AG10803 (cell line): Measurements from ENCODE around the gene PERP.

ENCODE experiments used
- DNase-seq: peaks from one replicate; pipeline ENCODE4 v3.0.0; 2010; ENCODE audit warnings: low read depth
- H3K4me3 ChIP-seq: 2 replicates; pipeline ENCODE4 v1.5.1; 2011; ENCODE audit warnings: mild to moderate bottlenecking, low read length, control low read depth
- TF ChIP-seq, protein P1 (sequence below): conservative IDR thresholded peaks from 2 replicates; pipeline ENCODE4 v1.5.1; 2011; ENCODE audit warnings: mild to moderate bottlenecking, low read length, control low read depth, inconsistent platforms

Gene PERP

DNA sequence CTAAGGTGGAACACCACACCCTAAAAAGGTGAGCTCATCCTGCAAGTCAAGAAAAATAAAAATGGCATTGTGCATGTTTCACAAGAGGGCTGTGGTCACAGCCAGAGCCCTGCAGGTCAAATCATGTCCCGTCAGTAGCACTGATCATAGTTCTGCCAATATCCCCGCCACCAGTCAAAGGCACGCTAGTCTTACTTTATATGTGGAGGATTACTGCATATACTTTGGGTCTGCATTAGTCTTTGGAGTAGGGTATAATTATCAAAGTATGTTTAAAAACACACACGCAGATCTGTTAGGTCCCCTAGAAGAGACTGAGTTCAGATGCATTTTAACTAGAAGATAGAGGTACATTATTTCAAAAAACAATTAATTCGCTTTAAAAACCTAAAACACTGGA, 1.8 kb downstream of the PERP start:
- TF ChIP-seq, protein P1, sequence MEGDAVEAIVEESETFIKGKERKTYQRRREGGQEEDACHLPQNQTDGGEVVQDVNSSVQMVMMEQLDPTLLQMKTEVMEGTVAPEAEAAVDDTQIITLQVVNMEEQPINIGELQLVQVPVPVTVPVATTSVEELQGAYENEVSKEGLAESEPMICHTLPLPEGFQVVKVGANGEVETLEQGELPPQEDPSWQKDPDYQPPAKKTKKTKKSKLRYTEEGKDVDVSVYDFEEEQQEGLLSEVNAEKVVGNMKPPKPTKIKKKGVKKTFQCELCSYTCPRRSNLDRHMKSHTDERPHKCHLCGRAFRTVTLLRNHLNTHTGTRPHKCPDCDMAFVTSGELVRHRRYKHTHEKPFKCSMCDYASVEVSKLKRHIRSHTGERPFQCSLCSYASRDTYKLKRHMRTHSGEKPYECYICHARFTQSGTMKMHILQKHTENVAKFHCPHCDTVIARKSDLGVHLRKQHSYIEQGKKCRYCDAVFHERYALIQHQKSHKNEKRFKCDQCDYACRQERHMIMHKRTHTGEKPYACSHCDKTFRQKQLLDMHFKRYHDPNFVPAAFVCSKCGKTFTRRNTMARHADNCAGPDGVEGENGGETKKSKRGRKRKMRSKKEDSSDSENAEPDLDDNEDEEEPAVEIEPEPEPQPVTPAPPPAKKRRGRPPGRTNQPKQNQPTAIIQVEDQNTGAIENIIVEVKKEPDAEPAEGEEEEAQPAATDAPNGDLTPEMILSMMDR, result no peak
- no peak for DNase-seq
- H3K4me3 ChIP-seq, result no peak overlapping the region

DNA sequence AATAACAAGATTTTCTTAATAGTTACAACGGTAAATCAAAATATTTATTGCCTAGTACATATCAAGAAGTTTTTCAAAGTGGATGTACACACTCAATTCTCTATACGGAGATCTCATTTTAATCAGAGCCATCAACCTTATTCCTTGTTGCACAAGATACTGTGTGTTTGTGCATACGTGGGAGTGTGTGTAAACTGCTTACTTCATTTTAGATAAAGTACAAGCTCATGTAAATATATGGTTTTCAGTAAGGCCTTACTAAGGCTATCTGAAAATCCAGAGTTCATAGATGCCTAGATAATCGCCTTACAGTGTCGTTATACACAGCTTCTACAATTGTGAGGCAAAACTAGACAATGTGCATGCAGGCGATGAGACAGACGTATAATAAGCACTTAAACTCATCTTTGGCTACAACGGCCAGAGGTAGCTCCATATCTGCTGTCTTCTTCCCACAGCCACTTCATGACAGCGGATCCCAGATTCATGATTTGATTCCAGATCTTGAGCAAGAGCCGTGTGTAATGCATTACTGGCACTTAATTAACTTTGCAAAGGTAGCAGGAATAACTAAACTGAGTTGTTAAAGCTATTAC, 2.5 kb downstream of the PERP start:
- no peak for DNase-seq
- no peak overlapping the region for H3K4me3 ChIP-seq
- TF ChIP-seq, protein P1, result no peak

DNA sequence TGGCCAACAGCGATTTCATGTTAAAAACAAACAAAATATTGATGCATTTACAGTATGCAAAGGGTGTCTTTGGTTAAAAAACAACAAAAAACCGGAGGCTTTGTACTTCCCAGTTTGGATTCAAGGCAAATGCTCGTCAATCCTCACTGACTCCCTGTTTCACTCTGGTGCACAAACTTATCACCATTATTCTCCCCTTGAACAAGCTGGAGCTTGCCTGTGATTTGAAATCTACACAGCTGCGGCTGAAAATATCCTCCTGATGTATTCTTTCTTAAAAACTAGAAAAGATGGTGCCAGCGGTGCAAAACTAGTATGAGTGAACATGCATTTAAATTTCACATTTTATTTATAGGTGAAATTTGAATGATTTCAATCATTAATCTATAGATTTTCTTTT, 3.3 kb downstream of the PERP start:
- TF ChIP-seq, protein P1, result no peak
- DNase-seq, result no peak

GRCh38 chr6:138101946-138102731, 5.1 kb downstream of the PERP start:
- peak; percentile 25 for DNase-seq
- H3K4me3 ChIP-seq, result no peak overlapping the region
- TF ChIP-seq, protein P1, result no peak

More for the DNA sequence above, 3.3 kb downstream of the PERP start:
- H3K4me3 ChIP-seq, result no peak overlapping the region

DNA sequence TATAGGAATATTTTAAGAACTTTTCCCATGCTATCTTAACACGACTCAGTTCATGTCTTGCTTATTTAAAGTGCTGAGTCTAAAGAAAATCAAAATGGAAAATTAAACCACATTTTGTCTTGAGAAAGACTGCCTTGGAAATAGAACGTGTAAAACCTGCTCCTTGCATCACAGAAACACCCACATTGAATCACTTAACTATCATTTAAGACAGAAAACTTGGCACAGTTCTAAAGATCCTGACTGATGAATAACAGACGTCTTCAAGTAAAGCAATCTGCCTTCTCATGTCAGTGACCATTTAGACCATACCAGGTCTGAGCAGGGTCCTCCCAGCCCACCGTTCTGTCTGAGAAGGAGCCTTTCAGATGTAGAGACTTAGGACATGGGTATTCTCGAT, 7.4 kb downstream of the PERP start:
- DNase-seq, result peak; percentile 86
- TF ChIP-seq, protein P1, result no peak
- no peak overlapping the region for H3K4me3 ChIP-seq

- no peak for DNase-seq
- H3K4me3 ChIP-seq, result no peak overlapping the region
- TF ChIP-seq, protein P1, result no peak
These were observed 8.9 kb downstream of the PERP start for GRCh38 chr6:138098306-138098705.

- no peak overlapping the region for H3K4me3 ChIP-seq
- no peak for DNase-seq
- TF ChIP-seq, protein P1, result no peak
These were observed 13.0 kb downstream of the PERP start for GRCh38 chr6:138094260-138094659.
